Anterior cingulate cortex (tissue), 58 donors: ENCODE measurements around the gene GTF3C1.

Experiments used
- DNase-seq, 58 donors: peaks; one replicate each; lab custom pipeline; 2025; lab: John Stamatoyannopoulos, UW

The GTF3C1 gene

DNA sequence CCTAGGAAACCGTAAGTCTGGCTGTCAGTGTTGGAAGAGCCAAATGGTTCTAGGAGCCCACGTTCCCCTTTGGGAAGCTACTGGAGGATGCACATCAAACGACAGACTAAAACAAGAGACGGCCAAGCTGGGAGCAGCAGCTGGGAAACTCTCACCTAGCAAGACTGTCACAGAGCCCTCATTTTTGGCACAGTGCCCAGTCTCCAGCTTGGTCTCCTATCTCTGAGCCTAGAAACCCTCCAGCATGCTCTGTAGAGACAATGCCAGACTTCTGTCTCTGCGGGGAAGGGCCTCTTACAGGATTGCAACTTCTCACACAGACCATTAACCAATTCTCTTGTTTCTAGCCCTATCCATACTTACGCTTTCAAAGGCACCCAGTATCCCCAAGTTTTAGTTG is 23.5 kb downstream of the GTF3C1 start:
- peak in 4 of 58 donors; percentile 1 to 17 (median 11) for DNase-seq

DNA sequence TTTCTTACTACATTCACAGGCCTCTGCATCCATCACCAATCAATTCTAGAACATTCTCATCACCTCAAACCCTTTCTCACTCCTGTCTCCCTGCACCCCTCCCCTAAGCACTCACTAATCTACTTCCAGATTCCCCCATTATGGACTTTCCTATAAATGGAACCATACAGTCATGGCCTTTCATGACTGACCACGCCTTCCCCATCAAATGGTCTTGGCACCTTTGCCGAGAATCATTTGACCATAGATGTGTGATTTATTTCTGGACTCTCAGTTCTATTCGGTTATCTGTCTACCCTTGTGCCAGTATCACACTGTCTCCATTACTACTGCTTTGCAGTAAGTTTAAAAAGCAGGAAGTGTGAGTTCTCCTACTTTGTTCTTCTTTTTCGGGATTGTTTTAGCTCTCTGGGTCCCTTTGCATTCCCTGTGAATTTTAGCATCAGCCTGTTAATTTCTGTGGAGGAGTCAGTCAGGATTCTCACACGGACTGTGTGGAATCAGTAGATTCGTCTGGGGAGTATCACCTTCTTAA is 27.5 kb downstream of the GTF3C1 start:
- DNase-seq = no peak

DNA sequence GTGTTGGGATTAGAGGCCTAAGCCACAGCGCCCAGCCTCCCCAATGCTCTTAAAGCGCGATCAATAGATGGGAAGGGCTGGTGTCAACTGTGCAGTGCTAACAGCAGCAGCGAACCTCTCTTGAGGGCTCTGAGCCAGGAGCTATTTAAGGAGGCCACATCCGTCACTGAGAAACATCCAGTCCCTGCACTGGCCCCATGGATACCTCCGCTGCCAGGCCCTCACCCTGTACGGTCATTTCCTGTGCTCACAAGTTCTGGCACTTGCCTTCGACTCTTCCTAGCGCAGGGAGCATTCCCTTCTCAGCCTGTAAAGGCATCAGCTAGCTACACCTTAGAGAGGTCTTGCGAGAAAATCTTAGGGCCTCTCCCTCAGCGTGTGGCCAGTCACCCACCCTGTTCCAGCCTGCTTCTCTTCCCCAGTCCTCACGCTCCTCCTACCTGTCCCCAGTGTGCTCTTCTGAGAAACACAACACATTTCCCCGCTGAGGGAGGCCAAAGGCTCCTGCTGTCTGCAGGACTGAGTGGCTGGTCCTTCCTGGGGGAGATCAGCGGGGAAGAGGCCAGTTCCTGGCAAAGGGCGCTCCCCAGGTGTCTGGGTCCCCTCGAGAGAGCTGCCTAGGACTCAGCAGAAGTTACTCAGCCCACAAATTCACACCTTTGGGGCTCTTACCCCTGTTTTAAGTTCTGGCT is 28.6 kb downstream of the GTF3C1 start:
- DNase-seq = no peak

DNA sequence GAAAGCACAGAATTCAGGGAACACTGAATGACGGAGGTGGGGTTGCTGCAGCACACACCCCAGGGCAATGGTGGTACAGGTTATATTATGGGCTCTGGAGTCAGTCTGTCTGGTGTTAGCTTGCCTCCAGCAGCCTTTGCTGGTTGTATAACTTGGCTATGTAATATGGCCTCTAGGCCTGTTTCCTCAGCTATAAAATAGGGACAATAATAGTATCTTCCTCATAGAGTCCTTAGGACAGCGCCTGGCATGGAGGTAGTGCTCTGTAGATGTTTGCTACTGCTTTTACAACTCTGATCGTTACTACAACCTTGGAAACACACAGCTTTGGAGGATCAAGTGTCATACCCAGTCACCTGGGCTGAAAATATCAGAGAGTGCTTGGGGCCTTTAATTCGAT is 31.5 kb downstream of the GTF3C1 start:
- no peak for DNase-seq

DNA sequence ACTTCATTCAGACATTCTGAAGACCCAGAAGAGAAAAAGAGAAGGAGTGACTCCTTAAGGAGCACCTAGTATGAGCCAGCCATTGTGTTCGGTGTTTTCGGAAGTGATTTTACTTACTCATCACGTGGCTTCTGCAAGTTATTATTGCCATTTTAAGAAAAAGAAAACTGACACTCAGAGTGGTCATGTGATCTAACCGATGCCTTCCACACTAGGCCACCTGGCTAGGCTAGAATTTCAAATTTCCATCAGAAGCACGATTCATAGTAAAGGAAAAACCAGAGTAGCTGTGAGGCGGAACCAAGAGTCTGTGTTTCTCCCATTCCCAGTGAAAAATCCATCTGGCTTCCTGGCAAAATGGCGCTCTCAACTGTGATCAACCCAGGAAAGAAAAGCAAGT is 32.0 kb downstream of the GTF3C1 start:
- no peak for DNase-seq

DNA sequence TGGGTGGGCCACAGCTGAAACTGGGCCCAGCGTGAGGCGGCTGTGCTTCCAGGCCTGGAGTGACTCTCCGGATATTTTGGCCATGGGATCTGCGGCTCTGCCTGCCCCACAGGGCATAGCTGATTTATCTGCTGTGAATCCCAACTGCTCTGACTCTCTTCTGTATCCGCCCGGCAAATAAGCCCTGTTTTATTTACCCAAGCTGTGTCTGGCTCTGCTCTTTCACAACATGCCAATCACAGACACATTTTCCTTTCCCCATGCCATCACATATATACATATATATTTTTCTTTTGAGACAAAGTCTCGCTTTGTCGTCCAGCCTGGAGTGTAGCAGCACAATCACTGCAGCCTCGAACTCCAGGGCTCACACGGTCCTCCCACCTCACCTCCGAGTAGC is 33.3 kb downstream of the GTF3C1 start:
- DNase-seq = no peak

DNA sequence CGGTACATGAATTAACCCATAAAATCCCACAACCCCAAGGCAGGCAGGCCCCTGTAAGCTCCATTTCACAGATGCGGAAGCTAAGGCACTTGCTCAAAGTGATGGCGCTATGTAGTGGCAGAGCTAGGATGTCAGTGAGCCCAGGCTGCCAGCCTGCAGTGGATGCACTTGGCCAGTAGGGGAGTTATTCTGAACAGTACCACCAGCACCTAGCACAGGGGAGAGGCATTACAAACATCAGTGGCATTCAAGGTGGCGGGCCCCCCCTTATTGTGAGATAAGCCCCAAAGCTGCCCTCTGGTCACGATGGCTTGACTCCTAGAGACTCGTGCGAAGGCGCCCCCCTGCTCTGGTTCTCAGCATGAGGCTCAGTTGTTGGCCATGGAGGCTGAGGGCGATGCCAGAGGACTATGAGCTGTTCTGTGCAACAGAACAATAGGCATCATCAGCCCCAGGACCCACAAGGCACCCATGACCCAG is 33.8 kb downstream of the GTF3C1 start:
- DNase-seq = peak in 9 of 58 donors; percentile 3 to 47 (median 15)

DNA sequence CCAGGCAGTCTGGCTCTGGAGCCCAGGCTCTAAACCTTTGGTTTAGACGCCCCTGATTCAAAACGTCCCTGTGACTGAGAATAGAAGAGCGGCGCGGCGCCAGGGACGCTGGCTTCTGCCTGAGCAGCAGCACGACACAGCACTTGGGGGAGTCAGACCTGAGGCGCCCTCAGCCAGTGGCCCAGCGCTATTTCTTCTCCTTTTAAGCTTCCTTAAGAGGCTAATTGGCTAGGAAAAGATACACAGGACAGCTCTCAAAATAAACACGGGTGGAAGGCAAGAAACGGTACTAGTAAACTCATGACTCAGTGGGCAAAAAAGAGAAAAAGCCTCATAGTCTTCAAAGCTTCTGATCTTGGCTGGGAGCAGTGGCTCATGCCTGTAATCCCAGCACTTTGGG is 34.9 kb downstream of the GTF3C1 start:
- peak in 24 of 58 donors; percentile 6 to 62 (median 23) for DNase-seq

DNA sequence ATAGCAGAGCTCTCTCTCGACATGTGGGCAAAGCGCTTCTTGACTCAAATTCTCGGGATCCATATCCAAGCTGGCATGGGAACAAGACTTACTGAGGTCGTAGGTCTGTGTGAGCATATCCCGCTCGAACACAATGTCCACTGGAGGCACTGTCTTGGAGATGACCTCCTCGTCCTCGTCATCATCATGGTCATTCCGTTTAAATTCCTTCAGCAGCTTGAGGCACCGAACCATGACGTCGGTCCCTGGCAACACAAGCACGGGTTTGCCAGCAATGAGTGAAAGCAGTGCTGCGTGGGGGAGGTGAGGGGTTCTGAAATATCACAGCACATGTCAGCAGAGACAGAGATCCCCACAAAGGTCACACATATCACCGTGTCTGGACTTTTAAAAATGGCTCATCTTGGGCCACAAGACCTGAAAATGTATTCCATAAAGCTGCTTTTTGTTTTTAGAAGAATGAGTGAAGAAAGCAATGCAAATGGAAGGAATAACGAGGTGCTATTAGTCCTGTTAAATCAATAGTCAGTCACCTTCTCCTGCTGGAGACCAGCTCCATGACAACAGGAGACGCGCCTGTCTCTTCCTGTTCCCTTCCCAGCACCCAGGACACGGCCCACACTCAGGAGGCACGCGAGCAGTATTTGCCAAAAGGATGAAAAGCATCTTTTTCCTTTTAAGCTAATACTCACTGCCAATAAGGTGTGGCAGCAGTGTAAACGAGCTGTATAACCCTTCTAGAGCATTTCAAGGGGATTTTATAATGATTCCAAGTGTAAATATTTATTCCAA is 37.9 kb downstream of the GTF3C1 start:
- DNase-seq = peak in 7 of 58 donors; percentile 7 to 24 (median 11)

DNA sequence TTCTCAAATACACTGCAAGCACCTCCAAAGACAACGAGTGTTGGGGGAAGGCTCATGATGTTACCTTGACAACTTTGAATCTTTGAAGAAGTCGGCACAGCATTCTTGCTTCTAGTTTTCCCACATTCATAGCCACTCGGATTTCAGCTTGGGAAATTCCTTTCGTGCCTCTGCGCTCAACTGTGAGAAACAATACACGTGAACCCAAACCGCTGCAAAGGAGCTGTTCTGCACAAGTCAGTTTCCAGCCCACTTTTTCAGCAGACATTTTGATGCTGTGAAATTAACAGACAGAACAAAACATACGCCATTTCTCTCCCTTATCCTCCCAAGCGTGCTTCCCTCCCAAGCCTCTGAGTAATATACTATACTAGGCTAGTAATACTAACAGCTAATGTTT is 41.2 kb downstream of the GTF3C1 start:
- peak in 1 of 58 donors; percentile 13 for DNase-seq

DNA sequence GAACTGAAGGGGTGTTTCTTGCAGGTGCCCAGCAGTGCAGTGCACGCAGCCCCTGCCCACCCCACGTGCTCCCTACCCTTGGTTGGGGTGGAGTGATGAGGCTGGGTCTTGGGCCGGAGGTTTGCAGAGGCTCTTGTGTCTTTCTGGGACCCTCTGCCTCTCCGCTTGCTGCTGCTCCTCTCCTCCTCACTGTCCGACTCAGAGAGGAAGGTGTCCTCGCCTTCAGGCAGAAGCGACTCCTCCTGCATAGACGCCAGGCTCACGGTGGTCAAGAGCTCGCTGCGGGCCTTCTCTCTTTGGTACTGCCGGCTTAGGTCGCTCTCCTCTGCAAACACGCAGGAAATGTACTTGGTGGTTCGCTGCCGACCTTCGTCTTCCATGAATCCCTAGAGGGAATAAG is 42.9 kb downstream of the GTF3C1 start:
- no peak for DNase-seq

DNA sequence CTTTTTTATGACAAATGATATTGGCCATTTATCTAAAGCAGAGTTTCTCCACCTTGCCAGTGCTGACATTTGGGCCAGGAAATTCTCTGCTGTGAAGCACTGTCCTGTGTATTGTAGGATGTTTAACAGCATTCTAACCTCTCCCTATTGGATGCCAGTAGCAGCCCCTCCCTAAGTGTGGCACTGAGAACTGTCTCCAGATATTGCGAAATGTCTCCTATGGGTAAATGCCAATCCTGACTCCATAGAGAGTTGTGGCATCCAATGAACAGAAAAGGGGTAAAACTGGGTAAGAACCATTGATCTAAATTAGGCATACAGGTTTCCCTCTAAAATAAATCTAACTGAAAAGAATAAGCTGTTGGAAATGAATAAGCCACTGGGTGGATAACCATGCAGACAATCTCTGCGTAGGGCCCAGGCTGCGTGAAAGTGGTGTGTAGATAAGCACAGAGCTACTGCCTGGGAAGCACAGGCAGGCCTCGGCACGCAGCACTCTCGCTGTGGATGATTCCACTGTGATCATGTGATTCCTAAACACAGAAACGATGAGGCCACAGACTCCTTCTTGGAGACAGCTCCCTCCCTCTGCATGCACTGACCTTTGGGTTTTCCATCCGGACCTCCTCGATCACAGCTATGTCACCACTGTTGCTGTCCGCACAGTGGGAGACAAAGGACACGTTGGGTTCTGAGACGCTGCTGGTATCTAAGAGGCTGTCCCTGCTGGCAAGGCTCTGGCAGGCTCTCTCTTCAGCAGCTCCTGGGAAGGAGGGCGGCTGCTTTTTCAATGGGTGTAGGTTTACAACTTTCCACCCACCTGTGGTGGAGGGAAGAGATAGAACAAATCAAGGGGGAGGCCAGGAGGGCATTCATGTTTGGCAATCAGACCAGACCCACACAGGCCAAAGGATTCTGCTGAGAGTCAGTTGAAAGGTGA is 44.1 kb downstream of the GTF3C1 start:
- peak in 3 of 58 donors; percentile 12 to 43 (median 17) for DNase-seq

DNA sequence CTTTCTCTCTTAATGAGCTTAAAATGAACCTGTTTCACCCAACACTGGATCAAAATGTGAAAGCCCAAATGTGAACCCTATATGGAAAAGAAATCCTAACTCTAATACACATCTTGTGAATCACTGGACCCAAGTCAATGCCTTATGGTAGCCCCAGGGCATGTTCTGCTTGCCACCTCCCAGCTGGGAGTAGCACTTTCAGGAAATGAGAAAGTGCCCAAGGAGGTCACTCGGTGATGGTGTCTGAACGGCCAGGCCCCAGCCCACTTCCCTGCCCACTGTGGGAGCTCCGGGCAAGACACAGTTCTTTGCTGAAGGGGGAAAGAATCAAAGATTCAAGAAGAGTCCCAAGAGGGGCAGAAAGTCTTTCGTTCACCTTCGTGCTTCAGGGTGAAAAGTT is 46.1 kb downstream of the GTF3C1 start:
- no peak for DNase-seq

DNA sequence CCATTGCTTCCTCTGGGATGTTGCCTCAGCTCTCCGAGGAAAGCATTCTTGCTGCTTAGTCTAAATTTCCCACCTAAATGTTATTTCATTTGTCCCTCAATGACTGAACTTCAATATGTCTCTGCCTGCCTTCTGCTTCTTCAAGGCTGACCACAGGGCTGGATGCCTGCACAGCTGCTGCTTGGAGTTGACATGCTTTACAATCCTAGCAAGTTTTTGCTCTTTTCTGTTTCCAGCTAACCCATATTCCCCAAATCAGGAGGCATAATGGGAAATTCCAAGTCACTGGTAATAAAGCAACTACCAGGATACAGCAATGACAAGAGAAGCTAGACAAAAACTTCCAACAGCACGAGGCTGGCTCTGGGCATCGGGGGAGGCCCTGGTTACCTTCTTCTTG is 48.9 kb downstream of the GTF3C1 start:
- DNase-seq = no peak

DNA sequence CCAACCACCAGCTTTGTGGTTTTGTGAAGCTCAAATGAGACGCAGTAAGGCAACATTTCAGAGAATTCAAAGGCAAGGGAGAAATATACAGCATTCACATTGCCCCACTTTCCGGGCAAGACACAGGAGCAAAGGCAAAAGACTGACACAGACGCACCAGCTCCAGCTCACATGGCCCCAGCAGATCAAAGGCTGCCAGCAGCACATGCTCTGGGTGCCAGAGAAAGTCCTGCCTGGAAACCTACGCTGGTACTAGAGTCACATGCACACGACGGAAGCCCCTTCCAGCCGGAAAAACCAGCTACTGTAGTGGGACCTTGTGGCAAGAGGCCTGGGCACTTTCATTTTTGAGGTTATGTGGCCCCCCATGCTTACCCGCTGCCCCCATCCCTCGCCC is 50.1 kb downstream of the GTF3C1 start:
- DNase-seq = peak in 28 of 58 donors; percentile 6 to 72 (median 30)

DNA sequence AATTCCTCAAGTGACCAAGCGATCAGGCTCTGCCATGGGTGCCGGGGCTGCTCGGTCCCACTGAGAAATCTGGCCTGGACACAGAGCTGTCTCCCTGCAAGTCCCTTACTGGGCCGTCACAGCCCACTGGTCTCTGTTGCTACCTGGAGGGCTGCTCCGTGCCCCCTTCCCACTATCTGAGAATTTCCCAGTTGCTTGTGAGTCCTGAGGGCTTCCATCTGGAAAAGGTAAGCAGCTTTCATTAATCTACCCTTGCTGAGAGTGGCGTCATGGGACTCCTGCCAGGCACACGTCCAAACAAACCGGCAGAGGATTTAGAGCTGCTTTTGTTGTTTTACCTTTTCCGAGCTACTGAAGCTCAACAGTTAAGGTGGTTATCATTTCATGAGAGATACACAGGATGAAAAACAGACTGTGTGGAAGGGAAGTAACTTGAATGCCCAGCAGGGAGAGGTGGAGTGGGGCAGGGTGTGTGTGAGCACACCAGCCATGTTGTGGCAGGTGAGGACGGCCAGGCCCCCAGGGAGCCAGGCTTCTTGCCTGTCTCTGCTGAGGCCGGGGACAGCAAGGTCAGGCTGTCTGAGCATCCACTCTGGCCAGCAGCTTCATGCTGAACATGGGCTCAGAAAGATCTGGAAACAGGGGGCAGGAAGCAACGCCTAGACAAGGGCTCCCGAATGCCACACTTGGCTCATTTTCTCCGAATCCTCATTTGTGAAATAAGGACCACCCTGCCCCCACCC is 50.6 kb downstream of the GTF3C1 start:
- no peak for DNase-seq

DNA sequence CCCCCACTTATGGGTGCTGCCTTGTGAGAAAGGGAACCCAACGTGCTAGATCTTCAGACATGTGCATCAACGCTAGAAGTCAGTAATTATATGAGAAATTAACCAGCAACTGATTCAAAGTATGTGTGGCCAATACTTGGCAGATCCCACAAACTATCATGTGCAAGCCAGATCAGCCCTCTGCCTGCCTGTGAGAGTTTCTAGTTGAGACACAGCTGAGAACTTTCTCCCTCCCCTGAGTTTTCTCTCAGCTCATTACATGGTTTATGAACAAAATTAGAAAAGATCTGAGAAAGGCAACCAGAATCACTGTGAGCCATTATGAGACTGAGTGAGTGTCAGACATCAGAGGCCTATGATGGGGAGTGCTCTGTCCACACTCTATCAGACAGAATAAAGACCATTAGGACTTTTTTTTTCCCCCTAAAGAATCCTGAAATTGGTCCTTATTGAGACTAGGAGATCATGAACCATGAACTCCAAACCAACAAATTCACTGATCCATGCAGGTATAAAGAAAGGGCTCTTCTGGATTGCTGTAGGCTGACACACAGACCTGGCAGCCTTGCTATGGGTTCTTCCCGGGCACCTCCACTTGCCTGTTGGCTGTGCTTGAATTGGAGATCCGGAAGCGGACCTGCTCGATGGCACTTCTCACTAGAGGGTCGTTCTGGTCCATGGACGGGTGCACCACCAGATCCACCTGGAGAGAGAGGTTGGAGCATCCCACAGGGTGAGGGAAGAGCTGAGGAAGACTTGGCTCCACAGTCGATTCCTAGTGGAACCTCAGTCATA is 51.5 kb downstream of the GTF3C1 start:
- DNase-seq = no peak

DNA sequence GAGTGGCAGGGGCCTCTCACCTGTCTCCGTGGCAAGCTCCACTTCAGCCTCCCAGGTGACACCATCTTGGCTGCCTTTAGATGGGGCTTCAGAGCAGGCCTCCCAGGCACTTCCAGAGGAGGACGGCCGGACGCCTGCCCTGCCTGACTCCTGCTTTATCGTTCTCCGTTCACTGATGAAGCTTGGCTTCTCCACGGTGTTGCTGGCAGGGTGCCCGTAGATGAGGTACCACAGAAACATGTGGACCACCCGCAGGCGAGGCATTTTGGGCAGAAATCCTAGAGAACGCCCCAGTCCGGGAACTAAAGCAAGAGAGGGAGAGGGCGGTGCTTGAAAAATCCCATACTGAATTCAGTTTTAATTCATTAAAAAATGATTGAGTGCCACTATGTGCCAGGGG is 54.5 kb downstream of the GTF3C1 start:
- peak in 1 of 58 donors; percentile 22 for DNase-seq

DNA sequence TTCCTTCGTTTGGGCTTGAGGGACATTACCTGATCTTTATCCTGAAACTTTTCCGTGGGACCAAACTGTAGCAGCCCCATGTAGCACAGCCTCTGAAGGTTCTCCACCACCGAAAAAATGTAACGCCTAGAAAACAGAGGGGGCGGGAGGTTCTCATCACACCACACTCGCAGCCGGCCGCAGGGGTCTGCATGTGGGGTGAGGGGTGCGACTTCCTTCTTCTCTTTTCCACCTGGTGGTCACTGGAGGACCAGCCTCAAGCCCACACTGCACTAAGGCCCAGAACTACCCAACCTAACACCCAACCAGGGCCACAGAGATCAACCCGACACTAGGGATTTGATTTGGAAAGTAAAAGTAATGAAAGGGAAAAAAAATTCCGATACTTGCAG is 57.1 kb downstream of the GTF3C1 start:
- no peak for DNase-seq
